HepG2 (cell line): ENCODE data around the gene PPP2R2D.

Experiments used
- ATF2 ChIP-seq: sonication (generic); formaldehyde crosslinking; IDR thresholded peaks from 2 replicates; pipeline ENCODE4 v1.4.0; 2020; ENCODE audit warnings: missing genetic modification reagents
- EHMT2 ChIP-seq: fragments of 200-600 bp; sonication (generic); IDR thresholded peaks from 2 replicates; pipeline ENCODE4 v1.7.0; 2017; ENCODE audit warnings: antibody characterized with exemption, low read depth, low read length, borderline replicate concordance
- EP300 ChIP-seq, 3 experiments: sonication (generic) in 1 of 3; formaldehyde crosslinking in 1 of 3; IDR thresholded peaks; 2 replicates each; pipeline versions ENCODE4 v1.5.1 to v1.6.1; 2011 to 2020; ENCODE audit warnings: low read depth in 2 of 3, low read length in 2 of 3, borderline replicate concordance in 1 of 3, improper control_type of control experiment in 1 of 3, mild to moderate bottlenecking in 1 of 3, missing genetic modification reagents in 1 of 3, moderate library complexity in 1 of 3
- GATAD1 ChIP-seq: IDR thresholded peaks from 2 replicates; pipeline ENCODE4 v1.6.1; 2016; ENCODE audit warnings: missing genetic modification reagents, missing compliant biosample characterization
- IRF9 ChIP-seq: sonication (generic); formaldehyde crosslinking; IDR thresholded peaks from 2 replicates; pipeline ENCODE4 v1.8.0; 2022; ENCODE audit warnings: missing genetic modification reagents, mild to moderate bottlenecking, borderline replicate concordance
- JUND ChIP-seq: sonication (generic); formaldehyde crosslinking; IDR thresholded peaks from 2 replicates; pipeline ENCODE4 v1.8.0; 2022; ENCODE audit warnings: mild to moderate bottlenecking, missing genetic modification reagents
- REST ChIP-seq, 2 experiments: IDR thresholded peaks; 2 replicates each; pipeline ENCODE4 v1.6.1; 2011 to 2012; ENCODE audit warnings: low read length in 2 of 2, borderline replicate concordance in 1 of 2, low read depth in 1 of 2, mild to moderate bottlenecking in 1 of 2, moderate library complexity in 1 of 2
- TBX3 ChIP-seq: fragments of 450-650 bp; IDR thresholded peaks from 2 replicates; pipeline ENCODE4 v1.6.1; 2017; ENCODE audit warnings: antibody characterized with exemption, mild to moderate bottlenecking, inconsistent platforms, borderline replicate concordance
- ZNF101 ChIP-seq: sonication (generic); formaldehyde crosslinking; IDR thresholded peaks from 2 replicates; pipeline ENCODE4 v1.4.0; 2020; ENCODE audit warnings: mild to moderate bottlenecking, low read depth, missing genetic modification reagents, borderline replicate concordance
- ZNF644 ChIP-seq: IDR thresholded peaks from 2 replicates; pipeline ENCODE4 v1.6.1; 2016; ENCODE audit warnings: low read depth
- ZNF790 ChIP-seq: sonication (generic); formaldehyde crosslinking; IDR thresholded peaks from 2 replicates; pipeline ENCODE4 v1.8.0; 2022; ENCODE audit warnings: missing genetic modification reagents, mild to moderate bottlenecking, borderline replicate concordance
- TF ChIP-seq, protein P1 (sequence below): sonication (generic); formaldehyde crosslinking; IDR thresholded peaks from 2 replicates; pipeline ENCODE4 v1.8.1; 2023; ENCODE audit warnings: missing genetic modification reagents, inconsistent platforms, borderline replicate concordance

GRCh38 chr10:131856441-131857094 lies 44.2 kb upstream of the PPP2R2D start:
- TF ChIP-seq EP300 (IDR thresholded peaks at IDR 0.05; ENCODE audit: low read depth in 2 of 2, low read length in 2 of 2), result no peak
- TF ChIP-seq EP300 (CRISPR knock-in tag; IDR thresholded peaks at IDR 0.05; ENCODE audit: borderline replicate concordance), result no peak
- TF ChIP-seq ATF2 (CRISPR knock-in tag), result no peak
- TF ChIP-seq JUND (CRISPR knock-in tag), result no peak
- no peak for TF ChIP-seq ZNF644 (CRISPR knock-in tag)
- no peak for TF ChIP-seq GATAD1 (CRISPR knock-in tag)
- TF ChIP-seq IRF9, result no peak
- TF ChIP-seq EHMT2, result no peak
- no peak for TF ChIP-seq ZNF790 (CRISPR knock-in tag)
- no peak for TF ChIP-seq ZNF101 (CRISPR knock-in tag)
- TF ChIP-seq REST (IDR thresholded peaks at IDR 0.05; ENCODE audit: borderline replicate concordance in 1 of 2, low read depth in 1 of 2, low read length in 2 of 2), result no peak
- TF ChIP-seq TBX3, result no peak
- TF ChIP-seq, protein P1, sequence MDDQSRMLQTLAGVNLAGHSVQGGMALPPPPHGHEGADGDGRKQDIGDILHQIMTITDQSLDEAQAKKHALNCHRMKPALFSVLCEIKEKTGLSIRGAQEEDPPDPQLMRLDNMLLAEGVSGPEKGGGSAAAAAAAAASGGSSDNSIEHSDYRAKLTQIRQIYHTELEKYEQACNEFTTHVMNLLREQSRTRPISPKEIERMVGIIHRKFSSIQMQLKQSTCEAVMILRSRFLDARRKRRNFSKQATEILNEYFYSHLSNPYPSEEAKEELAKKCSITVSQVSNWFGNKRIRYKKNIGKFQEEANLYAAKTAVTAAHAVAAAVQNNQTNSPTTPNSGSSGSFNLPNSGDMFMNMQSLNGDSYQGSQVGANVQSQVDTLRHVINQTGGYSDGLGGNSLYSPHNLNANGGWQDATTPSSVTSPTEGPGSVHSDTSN, result no peak
